Measurements from ENCODE around the gene LYRM9.
"Not testable (repeated sequence)": the region's sequence is repeated elsewhere in the genome, so short reads cannot be mapped to it uniquely, and the experiment has no call there.

LYRM9 gene

GRCh38 chr17:27834571-27834970 lies 58.6 kb downstream of the LYRM9 start:
- H3K9me3 ChIP-seq = no peaks in the 10 kb centered on the region
- no peak overlapping the region for H3K4me3 ChIP-seq
- TF ChIP-seq, protein P1, sequence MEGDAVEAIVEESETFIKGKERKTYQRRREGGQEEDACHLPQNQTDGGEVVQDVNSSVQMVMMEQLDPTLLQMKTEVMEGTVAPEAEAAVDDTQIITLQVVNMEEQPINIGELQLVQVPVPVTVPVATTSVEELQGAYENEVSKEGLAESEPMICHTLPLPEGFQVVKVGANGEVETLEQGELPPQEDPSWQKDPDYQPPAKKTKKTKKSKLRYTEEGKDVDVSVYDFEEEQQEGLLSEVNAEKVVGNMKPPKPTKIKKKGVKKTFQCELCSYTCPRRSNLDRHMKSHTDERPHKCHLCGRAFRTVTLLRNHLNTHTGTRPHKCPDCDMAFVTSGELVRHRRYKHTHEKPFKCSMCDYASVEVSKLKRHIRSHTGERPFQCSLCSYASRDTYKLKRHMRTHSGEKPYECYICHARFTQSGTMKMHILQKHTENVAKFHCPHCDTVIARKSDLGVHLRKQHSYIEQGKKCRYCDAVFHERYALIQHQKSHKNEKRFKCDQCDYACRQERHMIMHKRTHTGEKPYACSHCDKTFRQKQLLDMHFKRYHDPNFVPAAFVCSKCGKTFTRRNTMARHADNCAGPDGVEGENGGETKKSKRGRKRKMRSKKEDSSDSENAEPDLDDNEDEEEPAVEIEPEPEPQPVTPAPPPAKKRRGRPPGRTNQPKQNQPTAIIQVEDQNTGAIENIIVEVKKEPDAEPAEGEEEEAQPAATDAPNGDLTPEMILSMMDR (IDR thresholded peaks at IDR 0.05) = no peak
- no peaks in the 10 kb centered on the region for H3K27me3 ChIP-seq
- H3K27ac ChIP-seq = no peak overlapping the region
- H3K4me1 ChIP-seq = no peaks in the 10 kb centered on the region
- intact Hi-C loops (cut with DNase I; ENCODE audit: low total_unique reads) = no loop called here
- no peak for DNase-seq
- H3K36me3 ChIP-seq = no peaks in the 10 kb centered on the region

DNA sequence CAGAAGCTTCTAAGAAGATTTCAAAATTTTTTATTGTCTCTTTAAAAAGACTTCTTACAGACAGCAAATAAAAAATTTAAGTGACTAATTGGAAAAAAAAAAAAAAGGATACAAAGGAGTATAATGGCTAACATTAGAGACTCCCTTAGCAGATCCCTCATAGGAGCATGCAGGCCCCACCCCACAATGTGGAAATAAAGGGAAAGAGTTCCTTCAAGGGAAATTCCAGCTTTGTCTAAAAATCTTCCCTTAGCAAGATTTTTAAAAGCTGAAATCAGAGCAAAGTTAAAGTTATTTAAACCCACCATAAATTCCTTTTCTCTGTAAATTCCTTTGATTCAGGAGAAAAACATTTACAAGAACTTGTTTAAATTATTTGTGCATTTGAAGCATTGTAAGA lies 60.3 kb downstream of the LYRM9 start:
- no peaks in the 10 kb centered on the region for H3K36me3 ChIP-seq
- intact Hi-C loops (cut with DNase I; ENCODE audit: low total_unique reads) = no loop called here
- no peaks in the 10 kb centered on the region for H3K4me1 ChIP-seq
- no peak overlapping the region for H3K27ac ChIP-seq
- no peak for DNase-seq
- TF ChIP-seq, protein P1 (IDR thresholded peaks at IDR 0.05) = no peak
- no peak overlapping the region for H3K4me3 ChIP-seq
- H3K9me3 ChIP-seq = no peaks in the 10 kb centered on the region
- H3K27me3 ChIP-seq = no peaks in the 10 kb centered on the region

- H3K4me3 ChIP-seq; H3K9me3 ChIP-seq; intact Hi-C loops (cut with DNase I; ENCODE audit: low total_unique reads); H3K4me1 ChIP-seq; H3K27me3 ChIP-seq; DNase-seq; H3K27ac ChIP-seq; H3K36me3 ChIP-seq: not testable (repeated sequence)
These were observed 63.3 kb downstream of the LYRM9 start for GRCh38 chr17:27829888-27830287.

DNA sequence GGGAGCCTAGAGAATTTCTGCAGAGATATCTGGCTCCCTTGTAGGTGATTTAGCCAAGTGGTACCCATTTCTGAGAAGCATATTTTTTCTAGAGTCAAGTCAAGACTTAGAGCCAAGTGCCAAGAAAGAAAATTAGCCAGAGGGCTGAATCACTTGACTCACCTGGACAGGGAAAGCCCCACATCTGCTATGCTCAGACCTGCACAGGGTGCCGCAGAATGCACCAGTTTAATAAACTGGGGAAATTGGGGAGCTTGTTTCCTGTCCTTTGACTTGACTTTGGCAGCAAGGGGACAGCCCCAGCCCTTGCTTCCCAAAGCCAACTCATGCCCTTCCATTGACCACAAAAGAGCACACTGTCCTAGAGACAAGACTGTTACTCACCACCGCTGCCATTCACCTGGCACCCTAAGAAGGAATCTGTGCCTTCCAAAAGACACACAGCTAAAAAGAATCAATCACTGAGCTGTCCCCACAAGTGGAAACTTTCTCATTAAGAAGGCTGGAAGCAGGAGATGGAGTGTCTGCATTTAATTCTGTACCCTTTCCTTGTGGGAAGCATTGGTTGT lies 63.9 kb downstream of the LYRM9 start:
- intact Hi-C loops (cut with DNase I; ENCODE audit: low total_unique reads); H3K4me1 ChIP-seq; H3K36me3 ChIP-seq; H3K4me3 ChIP-seq; H3K27ac ChIP-seq; H3K9me3 ChIP-seq; DNase-seq; H3K27me3 ChIP-seq: not testable (repeated sequence)
